ENCODE measurements around the gene EXOSC6.
"Not testable (repeated sequence)": the region's sequence is repeated elsewhere in the genome, so short reads cannot be mapped to it uniquely, and the experiment has no call there.

The EXOSC6 gene

GRCh38 chr16:70198666-70199065 lies 53.1 kb downstream of the EXOSC6 start:
- DNase-seq (ENCODE audit: low read depth, low spot score) = not testable (repeated sequence)

DNA sequence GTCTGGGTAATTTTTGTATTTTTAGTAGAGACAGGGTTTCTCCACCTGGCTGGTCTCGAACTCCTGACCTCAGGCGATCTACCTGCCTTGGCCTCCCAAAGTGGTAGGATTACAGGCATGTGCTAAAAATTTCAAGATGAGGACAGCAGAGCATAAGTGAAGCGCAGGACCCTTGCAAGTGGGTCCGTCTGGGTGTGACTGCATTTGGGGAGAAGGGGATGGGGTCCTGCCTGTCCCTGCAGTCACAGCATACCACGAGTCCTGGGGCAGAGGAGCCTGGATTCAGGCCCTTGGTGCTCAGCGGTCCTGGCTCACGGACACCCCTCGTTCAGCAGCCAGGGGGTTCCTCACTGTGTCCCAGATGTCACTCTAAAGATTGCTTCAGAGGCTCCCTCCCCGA lies 53.5 kb downstream of the EXOSC6 start:
- not testable (repeated sequence) for DNase-seq (ENCODE audit: low read depth, low spot score)

GRCh38 chr16:70197611-70198010 lies 54.1 kb downstream of the EXOSC6 start:
- not testable (repeated sequence) for DNase-seq (ENCODE audit: low read depth, low spot score)

Data from brain pericyte (primary cell).